H9 (cell line): Measurements from ENCODE around the gene INCENP. TPM values are rescaled to one million over a fixed set of nuclear protein-coding genes. Genes with fewer than 3 reads are reported as not detected.

Experiments used
- DNase-seq: peaks from one replicate; pipeline ENCODE4 v3.0.0-alpha.2; 2017
- H2AFZ ChIP-seq: one replicate; pipeline ENCODE4 v1.6.1; 2013; ENCODE audit warnings: mild to moderate bottlenecking, low read length, control low read depth, moderate library complexity
- H2AK5ac ChIP-seq: 2 replicates; pipeline ENCODE4 v1.6.1; 2013; ENCODE audit warnings: low read length, control low read depth, mixed read lengths; ENCODE audit not compliant: insufficient read length
- H2BK120ac ChIP-seq: one replicate; pipeline ENCODE4 v1.6.1; 2013; ENCODE audit warnings: low read depth, mild to moderate bottlenecking, low read length, control low read depth, inconsistent platforms; ENCODE audit not compliant: poor library complexity, severe bottlenecking
- H2BK12ac ChIP-seq: 2 replicates; pipeline ENCODE4 v1.6.1; 2013; ENCODE audit warnings: low read length, control low read depth, mixed read lengths, low read depth; ENCODE audit not compliant: insufficient read length
- H2BK15ac ChIP-seq: 2 replicates; pipeline ENCODE4 v1.6.1; 2013; ENCODE audit warnings: low read depth, low read length, control low read depth
- H2BK20ac ChIP-seq: one replicate; pipeline ENCODE4 v1.6.1; 2013; ENCODE audit warnings: low read depth, mild to moderate bottlenecking, low read length, control low read depth, inconsistent platforms; ENCODE audit not compliant: poor library complexity, severe bottlenecking
- H2BK5ac ChIP-seq: 2 replicates; pipeline ENCODE4 v1.6.1; 2013; ENCODE audit warnings: low read length, control low read depth, mixed read lengths; ENCODE audit not compliant: insufficient read length
- H3K14ac ChIP-seq: 2 replicates; pipeline ENCODE4 v1.6.1; 2013; ENCODE audit warnings: low read length, control low read depth; ENCODE audit not compliant: insufficient read depth
- H3K18ac ChIP-seq: 2 replicates; pipeline ENCODE4 v1.6.1; 2013; ENCODE audit warnings: low read depth, mild to moderate bottlenecking, mixed read lengths, low read length, control low read depth; ENCODE audit not compliant: insufficient read length
- H3K23ac ChIP-seq: 2 replicates; pipeline ENCODE4 v1.6.1; 2013; ENCODE audit warnings: low read length, control low read depth, mixed read lengths, low read depth; ENCODE audit not compliant: insufficient read length
- H3K23me2 ChIP-seq: 2 replicates; pipeline ENCODE4 v1.6.1; 2013; ENCODE audit warnings: low read depth, mild to moderate bottlenecking, mixed read lengths, low read length, control low read depth; ENCODE audit not compliant: insufficient read length, poor library complexity, severe bottlenecking
- H3K27ac ChIP-seq: 2 replicates; pipeline ENCODE4 v1.5.1; 2013; ENCODE audit warnings: low read length, control low read depth, mixed read lengths, low read depth; ENCODE audit not compliant: insufficient read length
- H3K27me3 ChIP-seq: 2 replicates; pipeline ENCODE4 v1.6.1; 2013; ENCODE audit warnings: low read length, control low read depth, inconsistent platforms; ENCODE audit not compliant: insufficient read depth
- H3K4ac ChIP-seq: 2 replicates; pipeline ENCODE4 v1.6.1; 2013; ENCODE audit warnings: low read depth, mild to moderate bottlenecking, control low read depth, inconsistent platforms, low read length, moderate library complexity
- H3K4me1 ChIP-seq: 2 replicates; pipeline ENCODE4 v1.6.1; 2013; ENCODE audit warnings: low read length, control low read depth, inconsistent platforms; ENCODE audit not compliant: insufficient read depth
- H3K4me2 ChIP-seq: 2 replicates; pipeline ENCODE4 v1.6.1; 2013; ENCODE audit warnings: low read length, control low read depth, mixed read lengths; ENCODE audit not compliant: insufficient read length, insufficient read depth
- H3K56ac ChIP-seq: 2 replicates; pipeline ENCODE4 v1.6.1; 2013; ENCODE audit warnings: low read depth, mild to moderate bottlenecking, mixed read lengths, low read length, control low read depth; ENCODE audit not compliant: insufficient read length
- H3K79me1 ChIP-seq: 2 replicates; pipeline ENCODE4 v1.6.1; 2013; ENCODE audit warnings: low read depth, mild to moderate bottlenecking, moderate library complexity, low read length, control low read depth, inconsistent platforms; ENCODE audit not compliant: insufficient read depth, poor library complexity, severe bottlenecking
- H3K79me2 ChIP-seq: 2 replicates; pipeline ENCODE4 v1.6.1; 2013; ENCODE audit warnings: low read length, control low read depth, inconsistent platforms; ENCODE audit not compliant: insufficient read depth
- H3K9ac ChIP-seq: 2 replicates; pipeline ENCODE4 v1.6.1; 2013; ENCODE audit warnings: low read length, control low read depth, mixed read lengths; ENCODE audit not compliant: insufficient read length; ENCODE audit errors: extremely low read depth
- H3K9me3 ChIP-seq: one replicate; pipeline ENCODE4 v1.6.1; 2013; ENCODE audit warnings: low read depth, low read length, inconsistent platforms; ENCODE audit not compliant: control insufficient read depth
- H3T11ph ChIP-seq: one replicate; pipeline ENCODE4 v1.6.1; 2013; ENCODE audit warnings: mild to moderate bottlenecking, low read length, control low read depth, inconsistent platforms
- H4K20me1 ChIP-seq: one replicate; pipeline ENCODE4 v1.6.1; 2013; ENCODE audit not compliant: control insufficient read depth, insufficient read length, insufficient read depth
- H4K5ac ChIP-seq: 2 replicates; pipeline ENCODE4 v1.6.1; 2013; ENCODE audit warnings: low read depth, mild to moderate bottlenecking, mixed read lengths, low read length, control low read depth; ENCODE audit not compliant: insufficient read length
- H4K8ac ChIP-seq: replicated peaks from 2 replicates; pipeline ENCODE4 v1.6.1; 2013; ENCODE audit warnings: low read length, control low read depth, mixed read lengths, low read depth; ENCODE audit not compliant: insufficient read length
- H4K91ac ChIP-seq: 2 replicates; pipeline ENCODE4 v1.6.1; 2013; ENCODE audit warnings: low read depth, mild to moderate bottlenecking, moderate library complexity, mixed read lengths, low read length, control low read depth; ENCODE audit not compliant: insufficient read length
- H3K27ac Mint-ChIP-seq, 3 experiments: 2 replicates in 2 of 3; 3 replicates in 1 of 3; pipeline ENCODE4 v1.8.0; 2020 to 2021; ENCODE audit warnings: mixed read lengths in 3 of 3, mild to moderate bottlenecking in 1 of 3, moderate library complexity in 1 of 3
- H3K27me3 Mint-ChIP-seq: 2 replicates; pipeline ENCODE4 v1.8.0; 2021; ENCODE audit warnings: low read depth, mild to moderate bottlenecking, moderate library complexity, mixed read lengths
- H3K36me3 Mint-ChIP-seq, 3 experiments: 2 replicates in 2 of 3; 3 replicates in 1 of 3; pipeline ENCODE4 v1.8.0; 2020 to 2021; ENCODE audit warnings: low read depth in 3 of 3, mixed read lengths in 3 of 3; ENCODE audit not compliant: insufficient read depth in 1 of 3
- H3K4me1 Mint-ChIP-seq, 2 experiments: 2 replicates each; pipeline ENCODE4 v1.8.0; 2020; ENCODE audit warnings: mixed read lengths in 2 of 2
- H3K4me3 Mint-ChIP-seq, 2 experiments: 2 replicates in 1 of 2; 3 replicates in 1 of 2; pipeline ENCODE4 v1.8.0; 2020 to 2021; ENCODE audit warnings: mild to moderate bottlenecking in 2 of 2, mixed read lengths in 2 of 2, moderate library complexity in 1 of 2
- H3K9me3 Mint-ChIP-seq, 2 experiments: 2 replicates in 1 of 2; 3 replicates in 1 of 2; pipeline ENCODE4 v1.8.0; 2020; ENCODE audit warnings: mild to moderate bottlenecking in 2 of 2, mixed read lengths in 2 of 2, moderate library complexity in 1 of 2
- CTCF ChIP-seq: fragments of 200-600 bp; sonication (generic); conservative IDR thresholded peaks from 3 replicates; pipeline ENCODE4 v1.8.0; 2021; ENCODE audit warnings: antibody characterized with exemption, mild to moderate bottlenecking
- WGBS: extraction: QIAGEN DNeasy Blood & Tissue Kit; methylation state at CpG from one replicate; pipeline ENCODE4 v1.1.7; 2013; ENCODE audit warnings: missing lambda C conversion rate, low lambda C conversion rate, mixed read lengths; ENCODE audit not compliant: insufficient read length; ENCODE audit errors: extremely low coverage; 5-methylcytosine and 5-hydroxymethylcytosine counted together
- total RNA-seq: library from RNA; stranded (reverse); gene quantifications from 2 replicates; pipeline ENCODE4 v1.2.1, GENCODE V29; 2021

INCENP gene
- total RNA-seq, 1 experiment from 2014 or later: 99.9 TPM

- Histone ChIP-seq H4K91ac (no peak overlapping the region), H2BK15ac (no peak overlapping the region), H3K18ac (no peak overlapping the region), H4K5ac (no peak overlapping the region), H3K23me2 (no peaks in the 10 kb centered on the region), H3K4me2 (no peak overlapping the region), H3T11ph (no peak overlapping the region), H3K9me3 (no peaks in the 10 kb centered on the region), H3K23ac (no peak overlapping the region), H2BK5ac (no peak overlapping the region), H3K14ac (no peak overlapping the region), H3K27ac (no peak overlapping the region), H3K4ac (no peak overlapping the region), H4K20me1 (no peaks in the 10 kb centered on the region), H2BK120ac (no peak overlapping the region), H2BK12ac (no peak overlapping the region), H3K79me2 (peaks cover 3% of the 10 kb centered on the region; the same call in 1 of the 2 replicates), H2BK20ac (no peak overlapping the region), H2AFZ (no peak overlapping the region), H2AK5ac (no peak overlapping the region), H4K8ac (no peak overlapping the region), H3K9ac (no peak overlapping the region), H3K56ac (no peak overlapping the region), H3K27me3 (no peaks in the 10 kb centered on the region), H3K79me1 (peaks cover 3% of the 10 kb centered on the region), H3K4me1 (no peaks in the 10 kb centered on the region)
- Mint-ChIP-seq H3K27ac (no peak overlapping the region), H3K4me1 (no peaks in the 10 kb centered on the region), H3K27me3 (no peaks in the 10 kb centered on the region), H3K36me3 (peaks cover 34 to 93% (median 73%) of the 10 kb centered on the region in 3 experiments; a peak in 6 of 7 replicates), H3K4me3 (no peak overlapping the region), H3K9me3 (no peaks in the 10 kb centered on the region)
- peak; percentile 15 for DNase-seq
- no CpG with 5 or more reads among the region's 22 CpGs for WGBS
- no peak for TF ChIP-seq CTCF
These were observed 17.6 kb downstream of the INCENP start for GRCh38 chr11:62141111-62142042.
